DMS53 (cell line): ENCODE data around the gene NUBPL.
A peak's percentile ranks its signal among the peaks of the same experiment; 100 is the strongest.
"Not testable (repeated sequence)": the region's sequence is repeated elsewhere in the genome, so short reads cannot be mapped to it uniquely, and the experiment has no call there.

ENCODE experiments used
- DNase-seq: peaks from one replicate; lab custom pipeline; 2025; lab: John Stamatoyannopoulos, UW

The NUBPL gene

GRCh38 chr14:31811693-31812628 is 250.8 kb downstream of the NUBPL start:
- peak; percentile 44 for DNase-seq

- not testable (repeated sequence) for DNase-seq
Measured at GRCh38 chr14:31813724-31814490, 252.7 kb downstream of the NUBPL start.

GRCh38 chr14:31819281-31819680 is 258.1 kb downstream of the NUBPL start:
- no peak for DNase-seq

GRCh38 chr14:31825459-31825858 is 264.3 kb downstream of the NUBPL start:
- no peak for DNase-seq

- DNase-seq = peak; percentile 59
Measured at GRCh38 chr14:31827325-31827724, 266.1 kb downstream of the NUBPL start.

GRCh38 chr14:31828946-31829868 is 268.0 kb downstream of the NUBPL start:
- DNase-seq = peak; percentile 19

- DNase-seq = peak; percentile 30
Measured at GRCh38 chr14:31834616-31835015, 273.4 kb downstream of the NUBPL start.

- DNase-seq = no peak
Measured at GRCh38 chr14:31835049-31835448, 273.8 kb downstream of the NUBPL start.

- no peak for DNase-seq
Measured at GRCh38 chr14:31837031-31837430, 275.8 kb downstream of the NUBPL start.

GRCh38 chr14:31842899-31843298 is 281.7 kb downstream of the NUBPL start:
- no peak for DNase-seq

GRCh38 chr14:31843361-31844091 is 282.3 kb downstream of the NUBPL start:
- no peak for DNase-seq

GRCh38 chr14:31854508-31855075 is 293.4 kb downstream of the NUBPL start:
- no peak for DNase-seq

GRCh38 chr14:31855262-31855661 is 294.1 kb downstream of the NUBPL start:
- DNase-seq = no peak

- not testable (repeated sequence) for DNase-seq
Measured at GRCh38 chr14:31856003-31856402, 294.8 kb downstream of the NUBPL start.

- DNase-seq = peak; percentile 58
Measured at GRCh38 chr14:31858868-31859267, 297.7 kb downstream of the NUBPL start.

GRCh38 chr14:31864937-31865855 is 304.0 kb downstream of the NUBPL start:
- peak; percentile 4 for DNase-seq

GRCh38 chr14:31867570-31867969 is 306.4 kb downstream of the NUBPL start:
- DNase-seq = no peak

GRCh38 chr14:31868096-31868495 is 306.9 kb downstream of the NUBPL start:
- not testable (repeated sequence) for DNase-seq

GRCh38 chr14:31876741-31877140 is 315.5 kb downstream of the NUBPL start:
- DNase-seq = no peak
